HG03064 (cell line): ENCODE data around the gene BROX.

Experiments
- ATAC-seq: cut with Tn5 transposase; IDR thresholded peaks from one replicate; pipeline ENCODE4 v1.9.1; 2021; ENCODE audit warnings: low read depth; ENCODE audit not compliant: unreplicated experiment

The BROX gene

GRCh38 chr1:222769971-222770620 lies 57.7 kb downstream of the BROX start:
- ATAC-seq: no peak

DNA sequence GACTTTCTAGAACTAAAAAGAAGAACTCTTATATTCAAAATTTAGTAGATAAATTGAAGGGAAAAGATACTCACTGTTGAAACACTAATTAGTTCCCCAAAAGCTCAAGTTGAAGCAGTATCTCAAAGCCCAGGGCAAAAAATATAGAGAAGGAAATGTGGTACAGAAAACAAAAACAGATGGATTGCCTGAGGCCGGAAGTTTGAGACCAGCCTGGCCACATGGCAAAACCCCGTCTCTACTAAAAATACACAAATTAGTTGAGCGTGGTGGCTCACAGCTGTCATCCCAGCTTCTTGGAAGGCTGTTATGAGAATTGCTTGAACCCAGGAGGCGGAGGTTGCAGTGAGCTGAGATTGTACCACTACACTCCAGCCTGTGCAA lies 60.6 kb downstream of the BROX start:
- peak; percentile 81 for ATAC-seq

DNA sequence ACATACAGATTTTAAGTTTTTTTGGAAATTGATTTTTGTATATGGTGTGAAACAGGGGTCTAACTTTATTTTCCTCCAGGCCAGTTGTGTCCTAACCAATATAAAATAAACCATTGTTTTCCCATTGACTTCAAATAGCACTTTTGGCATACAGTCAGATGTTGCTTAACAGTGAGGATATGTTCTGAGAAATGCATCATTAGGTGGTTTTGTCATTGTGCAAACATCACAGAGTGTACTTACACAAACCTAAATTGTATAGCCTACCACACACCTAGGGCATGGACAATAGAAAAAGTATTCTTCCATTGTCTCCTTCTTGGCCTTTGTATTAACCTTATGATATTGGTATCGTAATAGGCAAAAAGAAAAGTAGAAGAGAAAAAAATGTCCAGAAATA lies 65.1 kb downstream of the BROX start:
- ATAC-seq: no peak

DNA sequence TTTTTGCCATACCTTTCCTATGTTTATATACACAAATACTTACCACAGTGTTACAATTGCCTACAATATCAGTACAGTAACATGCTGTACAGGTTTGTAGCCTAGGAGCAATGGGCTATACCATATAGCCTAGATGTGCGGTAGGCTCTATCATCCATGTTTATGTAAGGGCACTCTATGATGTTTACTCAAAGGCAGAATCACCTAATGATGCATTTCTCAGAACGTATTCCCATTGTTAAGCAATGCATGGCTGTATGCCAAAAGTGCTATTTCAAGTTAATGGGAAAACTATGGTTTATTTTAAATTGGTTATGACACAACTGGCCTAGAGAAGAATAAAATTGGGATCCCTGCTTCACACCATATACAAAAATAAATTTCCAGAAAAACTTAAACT lies 65.6 kb downstream of the BROX start:
- ATAC-seq: no peak

GRCh38 chr1:222781251-222781650 lies 68.9 kb downstream of the BROX start:
- ATAC-seq: no peak

GRCh38 chr1:222783051-222783450 lies 70.7 kb downstream of the BROX start:
- no peak for ATAC-seq

DNA sequence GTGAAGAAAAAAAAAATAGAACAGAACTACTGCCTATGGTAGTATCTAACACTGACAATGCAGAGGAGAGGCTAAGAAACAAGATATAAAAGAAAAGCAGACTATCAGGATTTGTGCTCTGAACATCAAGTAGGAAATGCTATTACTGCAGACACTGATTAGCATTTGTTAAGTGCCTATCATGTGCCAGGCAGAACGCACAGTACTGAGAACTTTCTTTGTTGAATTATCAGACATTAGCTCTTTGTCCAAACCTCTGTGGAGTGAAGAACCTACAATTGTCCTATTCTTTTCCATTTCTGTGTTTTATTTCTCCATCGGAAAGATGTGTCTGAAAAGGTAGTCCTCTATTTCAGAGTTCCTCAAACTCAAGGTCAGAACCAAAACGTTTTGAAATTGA lies 72.0 kb downstream of the BROX start:
- no peak for ATAC-seq
